Stimulated activated CD4-positive, alpha-beta T cell treated with anti-CD3 and anti-CD28 coated beads, Interleukin-4, amount 100 ng/mL, for 1 hour (primary cell): Measurements from ENCODE around the gene CTTN.

Experiments used
- DNase-seq: peaks from one replicate; pipeline ENCODE4 v3.0.0-alpha.2; 2020

The CTTN gene

DNA sequence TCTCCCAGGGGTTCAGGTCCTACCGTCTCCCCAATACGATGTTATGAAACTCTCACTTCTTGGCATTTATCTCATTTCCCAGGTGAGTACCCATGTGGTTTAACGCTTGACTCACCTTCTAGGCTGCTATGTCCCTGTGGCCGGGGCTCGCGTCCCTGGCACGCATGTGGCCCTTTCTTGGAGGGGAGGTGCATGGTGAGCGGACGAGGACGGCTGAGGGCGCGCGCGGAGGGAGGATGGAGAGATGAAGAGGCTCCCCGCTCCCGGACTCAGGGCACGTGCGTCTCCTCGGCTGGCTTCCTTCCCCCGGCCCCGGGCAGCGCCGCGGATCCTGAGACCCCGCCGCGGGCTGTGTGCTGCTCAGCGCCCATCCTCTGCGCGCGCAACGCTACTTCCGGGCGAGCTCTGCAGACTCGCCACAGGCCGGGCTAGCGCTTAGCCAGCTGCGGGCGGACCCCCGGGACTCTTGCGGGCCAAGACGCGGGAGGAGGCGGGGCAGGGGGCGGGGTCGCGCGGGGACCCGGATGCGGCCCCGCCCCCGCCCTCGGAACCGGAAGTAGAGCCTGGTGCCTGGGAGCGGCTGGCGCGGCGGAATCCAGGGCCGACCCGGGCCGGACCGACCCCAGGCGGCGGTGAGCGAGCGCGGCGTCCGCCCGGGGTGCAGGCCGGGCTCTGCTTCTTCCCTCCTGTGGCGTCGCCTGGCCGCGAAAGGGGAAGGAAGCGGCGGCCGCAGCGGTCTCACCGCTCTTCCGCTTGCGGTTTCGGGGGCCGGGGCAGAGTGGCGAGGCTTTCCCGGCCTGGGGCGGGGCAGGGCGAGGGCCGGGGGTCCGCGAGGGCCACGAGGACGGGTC lies at the start of gene CTTN:
CTTN (plus strand) TSS at position 547 of the 851 bp plus-strand sequence. CDS start 8,769 bp downstream, outside the sequence.
- DNase-seq = peak; percentile 80

DNA sequence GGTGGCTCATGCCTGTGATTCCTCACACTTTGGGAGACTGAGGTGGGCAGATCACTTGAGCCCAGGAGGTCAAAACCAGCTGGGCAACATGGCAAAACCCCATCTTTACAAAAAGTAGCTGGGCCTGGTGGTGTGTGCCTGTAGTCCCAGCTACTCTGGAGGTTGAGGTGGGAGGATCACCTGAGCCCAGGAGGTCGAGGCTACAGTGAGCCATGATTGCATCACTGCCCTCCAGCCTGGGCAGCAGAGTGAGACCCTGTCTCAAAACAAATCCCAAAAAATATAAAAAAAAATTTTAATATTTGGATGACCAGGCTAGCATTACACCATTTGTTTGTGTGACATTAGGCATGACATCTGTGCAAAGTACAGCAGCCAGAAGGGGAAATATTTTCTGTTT lies 49.7 kb upstream of the CTTN start:
- DNase-seq = no peak

DNA sequence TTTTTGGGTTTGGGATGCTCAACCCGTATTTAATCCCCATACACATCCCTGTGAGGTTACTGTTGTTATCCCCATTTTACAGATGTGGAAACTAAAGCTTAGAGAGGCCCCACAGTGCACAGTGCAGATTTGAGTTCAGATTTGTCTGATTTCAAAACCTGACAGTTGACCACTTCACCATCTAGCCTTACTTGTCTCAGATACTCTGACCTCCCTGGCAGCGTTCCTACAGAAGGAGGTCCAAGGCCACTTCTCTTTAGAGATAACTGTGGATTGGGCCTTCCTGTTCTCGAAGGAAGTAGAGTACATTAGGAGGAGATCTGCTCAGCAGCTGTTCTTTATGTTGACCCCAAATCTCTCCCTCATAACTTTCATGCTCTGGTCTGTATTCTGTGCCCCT lies 46.7 kb upstream of the CTTN start:
- DNase-seq = no peak

DNA sequence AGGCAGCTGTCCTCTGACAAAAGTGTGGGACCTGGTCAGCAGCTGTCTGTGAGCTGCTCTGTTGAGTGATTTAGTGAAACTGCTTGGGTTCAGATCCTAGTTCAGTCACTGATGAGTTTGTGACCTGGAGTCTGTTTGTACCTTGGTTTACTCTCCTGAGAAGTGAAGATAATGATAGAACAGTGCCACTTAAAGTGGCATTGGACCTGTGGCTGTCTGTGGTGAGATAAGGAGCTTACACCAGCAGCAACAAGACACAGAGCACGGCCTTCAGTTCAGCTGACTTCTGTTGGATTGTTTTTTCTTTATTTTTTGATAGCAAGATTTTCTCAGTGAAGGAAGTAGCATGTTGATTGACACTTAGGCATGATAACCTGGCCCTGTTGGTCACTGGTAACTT lies 46.2 kb upstream of the CTTN start:
- no peak for DNase-seq

DNA sequence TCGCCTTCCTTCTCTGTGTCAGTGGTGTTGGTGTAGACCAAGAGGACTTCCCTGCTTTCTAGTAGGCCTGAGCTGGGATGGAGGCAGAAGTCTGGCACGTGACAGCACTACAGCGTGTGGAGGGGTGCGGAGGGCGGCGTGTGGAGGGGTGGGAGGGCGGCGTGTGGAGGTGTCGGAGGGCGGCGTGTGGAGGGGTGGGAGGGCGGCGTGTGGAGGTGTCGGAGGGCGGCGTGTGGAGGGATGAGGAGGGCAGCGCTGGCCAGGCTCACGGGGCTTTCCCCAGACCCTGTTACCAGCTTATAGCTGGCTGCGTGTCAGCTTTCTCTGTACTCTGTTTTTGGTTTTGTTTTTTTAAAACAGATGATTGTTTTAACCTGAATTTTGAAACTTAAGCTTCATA lies 45.7 kb upstream of the CTTN start:
- DNase-seq = no peak

DNA sequence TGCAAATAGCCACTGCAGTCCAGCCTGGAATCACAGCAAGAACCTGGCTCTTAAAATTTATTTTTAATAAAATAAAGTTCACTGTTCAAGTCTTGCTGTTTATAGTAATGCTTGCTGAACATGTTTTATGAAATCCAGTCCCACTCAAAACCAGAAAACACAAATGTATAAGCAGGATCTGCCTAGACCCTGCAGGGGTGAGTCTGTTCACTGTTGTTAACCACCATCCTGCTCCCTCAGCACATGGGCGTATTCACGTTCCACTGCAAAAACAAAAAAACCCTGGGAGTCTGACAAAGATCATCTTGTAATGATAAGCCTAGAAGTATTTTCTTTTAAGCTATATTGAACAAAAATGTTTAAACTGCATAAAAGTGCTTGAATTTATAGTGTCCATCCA lies 45.0 kb upstream of the CTTN start:
- no peak for DNase-seq

DNA sequence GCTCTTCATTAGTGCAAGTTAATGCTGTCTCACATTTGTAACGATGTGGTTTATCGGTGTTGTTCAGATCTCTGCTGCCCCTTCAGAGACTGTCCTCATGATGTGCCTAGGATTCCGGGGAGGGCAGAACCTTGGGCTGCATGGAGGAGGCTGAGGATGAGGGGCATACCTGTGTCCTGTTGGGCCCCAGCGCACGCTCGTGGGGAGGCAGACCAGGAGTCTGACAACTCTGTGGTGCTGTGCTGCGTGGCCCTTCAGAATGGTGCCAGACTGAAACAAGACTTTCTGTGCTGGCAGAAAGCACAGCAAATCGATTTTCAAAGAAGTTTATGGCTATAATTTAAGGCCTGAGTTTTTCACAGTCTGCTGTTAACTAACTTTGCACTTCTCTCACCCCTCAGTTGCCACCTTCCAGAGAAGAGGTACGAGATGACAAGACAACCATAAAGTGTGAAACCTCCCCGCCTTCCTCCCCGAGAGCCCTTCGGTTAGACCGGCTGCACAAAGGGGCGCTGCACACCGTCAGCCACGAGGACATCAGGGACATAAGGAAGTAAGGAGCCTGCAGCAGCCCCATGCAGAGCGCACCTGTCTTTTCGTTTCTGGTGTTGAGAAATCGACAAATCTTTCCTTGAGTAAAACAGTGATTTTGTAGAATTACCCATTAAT lies 44.3 kb upstream of the CTTN start:
- DNase-seq = no peak

DNA sequence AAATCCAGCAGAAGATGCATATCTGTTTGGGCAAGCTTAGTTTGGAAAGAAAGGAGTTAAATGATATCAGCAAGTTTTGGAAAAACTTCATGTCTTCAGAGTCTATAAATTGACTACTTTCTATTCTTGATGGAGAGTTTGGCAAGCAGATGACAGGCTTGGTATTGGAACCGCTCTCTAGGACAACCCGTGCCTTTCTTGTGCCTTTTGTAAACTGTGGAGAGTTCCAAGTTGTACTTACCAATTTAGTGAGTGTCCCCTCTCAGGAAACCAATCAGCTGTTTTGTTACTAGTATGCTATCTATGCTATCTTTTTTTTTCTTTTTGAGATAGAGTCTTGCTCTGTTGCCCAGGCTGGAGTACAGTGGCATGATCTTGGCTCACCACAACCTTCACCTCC lies 43.7 kb upstream of the CTTN start:
- no peak for DNase-seq

DNA sequence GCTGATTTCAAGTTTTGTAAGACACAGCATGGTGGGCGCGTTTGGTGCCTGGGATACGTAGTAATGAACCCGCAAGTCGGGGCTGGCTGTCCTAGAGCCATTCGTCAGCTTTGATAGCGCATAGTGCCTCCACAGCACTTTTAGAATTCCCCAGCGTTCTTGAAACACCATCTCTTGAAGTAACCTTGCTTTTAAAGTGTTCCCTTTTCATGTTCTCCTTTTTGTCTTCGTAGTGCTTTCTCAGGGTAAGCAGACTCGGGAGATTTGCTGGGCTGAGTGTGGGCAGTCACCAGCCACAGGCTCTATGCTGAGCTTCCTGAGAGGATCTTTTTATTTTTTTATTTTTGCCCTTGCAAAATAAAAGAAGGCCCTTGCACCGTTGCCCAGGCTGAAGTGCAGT lies 39.6 kb upstream of the CTTN start:
- no peak for DNase-seq

DNA sequence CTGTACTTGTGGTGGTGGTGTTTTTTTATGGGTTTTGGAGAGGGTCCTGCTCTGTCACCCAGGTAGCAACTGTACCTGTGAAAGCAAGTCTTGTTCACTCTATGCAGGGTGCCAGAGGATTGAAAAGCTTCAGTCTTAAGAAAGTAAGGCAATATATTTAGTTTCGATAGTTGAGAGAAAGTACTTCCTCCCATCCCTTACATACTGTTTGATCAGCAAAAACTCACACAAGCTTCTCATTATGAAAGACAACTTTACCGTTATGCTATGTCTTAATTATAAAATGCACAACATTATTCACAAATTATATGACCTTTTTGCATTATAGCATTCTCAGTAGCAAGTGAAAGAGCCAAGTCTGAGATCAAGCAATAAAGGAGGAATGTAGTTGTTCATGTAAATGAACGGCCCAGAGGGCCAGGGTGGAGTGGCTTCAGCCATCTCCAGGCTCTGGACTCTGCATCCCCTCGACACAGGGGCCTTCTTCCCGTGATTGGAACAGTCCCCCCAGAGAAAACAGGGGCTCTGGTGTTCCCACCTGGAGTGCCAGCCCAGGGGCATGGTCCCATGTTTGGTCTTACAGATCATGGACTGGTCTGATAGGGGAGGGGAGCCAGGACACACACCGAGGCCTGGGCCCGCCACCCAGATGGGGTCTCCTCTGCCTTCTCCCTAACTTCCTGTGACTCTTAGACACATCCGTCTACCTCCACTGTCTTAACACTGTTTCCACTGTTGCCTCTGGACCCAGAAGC lies 38.7 kb upstream of the CTTN start:
- no peak for DNase-seq

DNA sequence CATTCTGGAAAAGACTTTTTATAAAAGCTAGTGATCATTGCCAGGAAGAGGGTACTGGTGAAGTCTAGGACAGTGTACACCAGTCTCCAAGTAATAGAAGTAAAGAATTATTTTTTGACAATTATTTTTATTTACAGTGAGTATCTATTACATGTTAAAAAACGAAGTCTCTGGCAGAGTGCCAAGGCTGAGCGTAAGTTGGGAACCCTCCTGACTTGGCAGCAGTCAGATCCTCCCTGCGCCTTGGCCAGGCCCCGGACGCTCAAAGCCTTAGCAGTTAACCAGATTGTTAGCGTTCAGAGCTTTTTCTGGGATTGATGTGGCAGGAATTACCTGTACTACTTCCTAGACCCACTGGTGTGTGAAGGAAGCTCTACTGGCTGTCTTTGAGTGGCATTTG lies 38.1 kb upstream of the CTTN start:
- no peak for DNase-seq

DNA sequence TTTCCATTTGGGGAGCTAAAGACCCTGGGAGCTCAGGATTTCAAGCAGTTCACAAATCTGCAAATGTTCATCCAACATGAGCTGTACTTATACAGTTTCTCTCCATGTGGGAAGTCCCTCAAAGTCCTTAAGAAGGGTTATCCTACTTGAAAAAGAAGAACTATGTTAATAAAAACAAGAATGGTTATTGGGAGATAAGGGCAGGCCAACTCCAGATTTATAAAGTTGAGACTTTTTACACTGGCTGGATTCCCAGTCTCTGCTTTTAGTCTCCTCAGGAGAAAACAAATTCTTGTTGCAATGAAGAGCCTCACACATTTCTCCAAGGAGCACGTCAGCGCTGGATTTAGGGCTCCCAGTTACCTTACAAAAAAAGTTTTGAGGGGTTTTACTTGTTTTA lies 34.2 kb upstream of the CTTN start:
- no peak for DNase-seq

DNA sequence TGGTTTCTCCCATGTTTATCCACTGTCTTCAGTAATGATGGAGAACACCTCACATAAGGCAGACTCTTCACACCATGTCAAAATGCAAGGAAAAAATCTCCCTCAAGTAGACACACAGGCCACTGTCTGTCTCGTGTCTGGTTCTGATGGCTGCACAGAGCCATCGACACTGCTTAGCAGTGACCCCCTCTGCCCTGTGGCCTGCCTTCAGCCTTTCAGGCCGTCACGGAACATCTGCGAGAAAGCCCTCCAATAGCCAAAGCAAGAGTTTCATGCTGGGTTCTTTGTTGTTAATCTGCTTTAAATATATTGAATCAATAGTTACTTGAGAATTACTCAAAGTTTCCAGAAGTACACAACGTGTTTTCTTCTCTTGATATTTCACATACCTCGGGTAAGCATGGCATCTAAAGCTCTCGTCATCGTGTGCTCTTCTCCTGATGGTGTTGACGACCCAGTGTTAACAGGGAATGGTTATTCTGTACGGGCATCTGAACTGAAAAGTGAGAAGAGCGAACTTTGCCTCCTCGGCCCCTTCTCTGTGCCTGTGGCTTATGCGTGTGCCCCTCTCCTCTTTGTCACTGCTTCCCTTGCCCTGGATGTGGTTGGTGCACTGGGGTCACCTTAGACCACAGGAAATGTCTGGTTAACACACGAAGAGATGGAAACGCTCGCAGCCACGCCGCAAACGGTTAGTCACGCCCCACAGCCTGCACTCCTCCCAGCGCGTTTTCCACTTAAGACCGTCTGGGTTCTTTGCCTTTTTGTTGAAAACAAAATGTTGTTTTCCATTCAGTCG lies 33.4 kb upstream of the CTTN start:
- peak; percentile 51 for DNase-seq

DNA sequence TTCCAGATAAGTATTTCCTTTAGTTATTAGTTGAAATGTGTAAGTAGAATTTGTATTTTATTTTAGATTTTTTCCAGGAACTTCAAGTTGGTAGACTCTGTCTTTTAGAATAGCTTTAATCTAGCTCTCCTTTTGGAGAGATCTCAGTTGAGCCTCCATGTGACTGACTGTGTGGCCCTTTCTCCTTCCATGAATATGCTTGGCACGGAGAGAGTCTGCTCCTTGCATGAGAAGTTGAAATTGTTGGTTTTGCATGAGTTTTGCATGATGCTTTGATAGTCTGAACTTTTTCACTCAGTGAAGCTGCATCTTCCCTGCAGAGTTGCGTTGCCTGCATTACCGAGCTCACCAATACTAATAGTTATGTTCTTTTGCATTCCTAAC lies 32.8 kb upstream of the CTTN start:
- DNase-seq = no peak

DNA sequence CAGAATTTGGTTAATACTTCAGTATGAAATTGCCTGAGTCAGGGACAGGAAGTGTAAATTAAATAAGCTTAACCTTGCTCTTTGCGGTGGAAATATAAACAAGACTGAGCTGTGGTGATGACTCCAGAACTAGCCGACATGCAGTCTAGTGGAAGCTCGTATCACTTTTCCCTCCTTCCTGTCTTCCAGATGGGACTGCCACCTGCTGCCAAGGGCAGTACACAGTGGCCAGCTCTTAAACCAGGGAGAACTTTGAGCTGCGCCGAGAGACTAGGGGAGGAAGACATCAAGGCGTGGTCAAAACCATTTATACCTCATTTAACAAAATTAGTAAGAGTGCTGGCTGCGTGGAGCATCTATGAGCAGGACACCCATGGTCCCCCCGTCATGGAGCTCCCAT lies 31.3 kb upstream of the CTTN start:
- no peak for DNase-seq

DNA sequence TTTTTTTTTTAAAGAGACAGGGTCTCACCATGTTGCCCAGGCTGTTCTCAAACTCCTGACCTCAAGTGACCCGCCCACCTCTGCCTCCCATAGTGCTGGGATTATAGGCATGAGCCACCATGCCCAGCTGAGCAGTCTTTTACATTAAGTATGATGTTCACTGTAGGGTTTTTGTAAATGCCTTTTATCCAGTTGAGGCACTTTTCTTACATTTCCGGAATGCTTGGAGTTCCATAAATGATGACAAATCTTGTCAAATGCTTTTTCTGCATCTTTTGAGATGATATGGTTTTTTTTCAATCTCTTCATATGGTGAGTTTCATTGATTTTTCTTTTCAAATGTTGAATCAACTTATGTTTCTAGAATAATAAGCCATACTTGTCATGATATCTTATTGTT lies 29.4 kb upstream of the CTTN start:
- DNase-seq = no peak

DNA sequence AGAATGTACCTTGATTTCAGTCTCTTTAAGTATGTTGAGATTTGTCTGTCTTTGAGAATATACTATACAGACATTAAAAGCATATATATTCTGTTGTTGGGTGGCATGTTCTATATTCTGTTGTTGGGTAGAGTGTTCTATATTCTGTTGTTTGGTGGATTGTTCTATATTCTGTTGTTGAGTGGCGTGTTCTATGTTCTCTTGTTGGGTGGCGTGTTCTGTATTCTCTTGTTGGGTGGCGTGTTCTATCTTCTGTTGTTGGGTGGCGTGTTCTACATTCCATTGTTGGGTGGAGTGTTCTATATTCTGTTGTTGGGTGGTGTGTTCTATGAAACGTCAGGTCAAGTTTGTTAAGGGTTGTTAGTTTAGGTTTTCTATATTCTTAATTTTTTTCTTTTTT lies 27.1 kb upstream of the CTTN start:
- DNase-seq = no peak

DNA sequence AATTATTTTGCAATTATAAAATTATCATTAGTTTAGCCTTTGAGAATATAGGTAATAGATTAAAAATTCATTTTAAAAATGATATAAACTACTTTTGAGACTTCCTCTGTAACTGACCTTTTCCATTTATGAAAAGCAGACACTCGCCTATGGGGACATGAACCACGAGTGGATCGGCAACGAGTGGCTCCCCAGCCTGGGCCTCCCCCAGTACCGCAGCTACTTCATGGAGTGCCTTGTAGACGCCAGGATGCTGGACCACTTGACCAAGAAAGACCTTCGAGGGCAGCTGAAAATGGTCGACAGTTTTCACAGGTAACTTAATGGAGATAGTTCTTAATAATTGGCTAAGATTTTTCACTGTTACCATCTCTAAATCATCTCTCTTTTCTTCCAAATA lies 26.3 kb upstream of the CTTN start:
- no peak for DNase-seq

DNA sequence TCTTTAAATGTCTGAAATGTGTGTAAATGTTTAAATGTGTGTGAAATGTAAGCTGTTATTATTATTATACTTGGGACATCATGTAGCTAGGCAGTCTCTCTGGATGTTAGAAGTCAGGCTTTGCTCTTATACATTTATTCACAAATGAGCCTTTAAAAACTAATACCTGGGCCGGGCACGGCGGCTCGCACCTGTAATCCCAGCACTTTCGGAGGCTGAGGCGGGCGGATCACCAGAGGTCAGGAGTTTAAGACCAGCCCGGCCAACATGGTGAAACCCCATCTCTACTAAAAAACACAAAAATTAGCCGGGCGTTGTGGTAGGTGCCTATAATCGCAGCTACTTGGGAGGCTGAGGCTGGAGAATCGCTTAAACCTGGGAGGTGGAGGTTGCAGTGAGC lies 21.7 kb upstream of the CTTN start:
- no peak for DNase-seq

DNA sequence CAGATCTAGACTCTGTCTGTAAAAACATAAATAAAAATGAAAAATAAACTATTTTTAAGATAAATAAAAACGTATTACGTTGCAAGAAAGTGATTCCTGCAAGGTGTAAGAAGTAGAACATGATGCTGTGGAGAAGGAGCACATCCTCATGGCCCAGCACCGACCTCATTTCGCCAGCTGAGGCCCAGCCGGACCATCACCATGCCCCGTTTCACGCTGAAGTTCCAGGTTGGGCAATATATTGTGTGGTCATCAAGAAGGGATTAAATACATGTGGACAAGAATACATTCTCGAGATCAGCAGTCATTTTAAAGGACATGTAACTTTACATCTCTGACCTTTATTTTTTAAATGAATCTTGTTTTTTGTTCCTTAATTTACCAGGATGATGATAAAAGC lies 20.7 kb upstream of the CTTN start:
- DNase-seq = no peak

DNA sequence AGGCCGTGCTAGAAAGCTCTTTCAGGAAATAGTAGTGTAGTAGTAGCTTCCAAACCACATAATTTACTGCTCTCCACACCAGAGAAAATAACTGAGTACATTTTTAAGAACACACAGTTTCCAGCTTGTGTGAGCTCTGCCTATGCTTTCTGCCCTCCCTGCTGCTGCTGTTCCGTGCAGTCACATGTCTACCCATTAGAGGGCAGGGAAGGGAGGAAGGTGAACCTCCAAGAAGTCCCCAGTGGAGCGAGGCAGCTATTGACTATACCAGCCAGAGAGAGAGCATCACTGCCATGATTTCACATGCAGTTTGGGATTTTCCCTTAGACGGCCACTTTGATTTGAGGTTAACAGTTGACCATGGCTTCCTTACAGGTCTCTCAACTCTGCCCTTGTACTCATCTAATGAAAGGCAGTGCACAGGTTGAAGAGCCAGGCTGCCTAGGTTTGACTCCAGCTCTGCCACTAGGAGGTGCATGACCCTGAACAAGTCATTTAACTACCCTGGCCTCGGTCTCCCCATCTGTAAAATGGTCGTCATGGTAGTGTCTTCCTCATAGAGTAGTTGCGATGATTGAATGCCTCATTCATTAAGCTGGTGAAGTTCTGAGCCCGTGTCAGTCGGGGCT lies 19.7 kb upstream of the CTTN start:
- DNase-seq = no peak

DNA sequence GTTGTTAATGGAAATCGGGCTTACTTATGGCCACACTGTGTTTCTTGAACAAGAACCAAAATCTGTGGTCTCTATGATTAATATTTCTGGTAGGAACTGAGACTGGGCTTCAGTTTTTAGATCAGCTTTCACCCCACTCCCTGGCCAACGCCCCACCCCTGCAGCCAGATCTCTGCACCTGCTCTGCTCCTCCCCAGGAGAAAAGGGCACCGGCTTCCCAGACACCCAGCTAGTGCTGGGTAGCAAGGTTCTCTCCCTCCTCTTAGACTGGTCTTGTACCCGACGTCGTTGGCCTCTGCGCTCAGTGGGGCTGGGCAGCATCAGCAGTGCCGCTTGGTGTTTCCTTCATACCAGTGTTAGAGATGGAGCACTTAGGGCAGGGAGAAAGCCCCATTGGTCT lies 17.0 kb upstream of the CTTN start:
- no peak for DNase-seq
